ENCODE data around the gene NOL11.

NOL11 gene

DNA sequence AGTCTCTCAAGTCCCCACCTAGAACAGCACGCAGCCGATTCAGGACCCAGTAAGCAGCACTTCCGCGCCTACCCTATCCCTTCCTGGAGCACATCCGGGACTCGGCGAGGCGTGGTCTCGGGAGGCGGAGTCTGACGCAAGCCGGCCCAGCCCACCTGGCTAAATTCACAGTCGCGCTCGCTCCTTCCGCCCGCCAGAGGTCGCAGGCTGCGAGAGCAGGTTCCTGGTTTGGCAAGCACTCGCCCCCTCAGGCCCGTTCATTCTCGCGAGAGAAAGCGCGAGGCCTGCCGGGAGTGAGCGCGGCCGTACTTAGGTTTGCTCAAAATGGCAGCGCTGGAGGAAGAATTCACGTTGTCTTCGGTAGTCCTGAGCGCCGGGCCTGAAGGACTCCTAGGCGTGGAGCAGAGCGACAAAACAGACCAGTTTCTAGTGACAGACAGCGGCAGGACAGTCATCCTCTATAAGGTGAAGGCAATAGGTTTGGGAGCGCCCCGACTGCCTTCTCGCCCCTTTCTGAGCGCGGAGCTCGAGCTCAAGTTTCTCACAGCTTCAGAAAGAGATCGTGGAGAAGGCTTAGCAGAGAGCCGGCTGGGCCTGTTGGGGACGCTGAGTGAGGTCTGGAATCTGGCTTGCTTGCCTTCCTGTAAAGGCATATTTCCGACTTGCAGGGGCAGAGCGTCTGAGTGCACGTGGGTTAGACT lies at the start of gene NOL11:
Gene NOL11, plus strand, starts transcription at position 313 of the 701 bp plus-strand sequence. Its CDS starts 12 bp downstream, at position 325.
- peak within 1 kb of the TSS; percentile 100 for H3K9ac ChIP-seq (ENCODE audit: insufficient read length)
- TF ChIP-seq POLR2AphosphoS5 (IDR thresholded peaks at IDR 0.05; ENCODE audit: borderline replicate concordance, low read depth, low read length) (peak; percentile 96), EZH2 (IDR thresholded peaks at IDR 0.05) (no peak), FOXP2 (optimal IDR thresholded peaks at IDR 0.05; ENCODE audit: control extremely low read depth, extremely low read length, insufficient read depth) (peak; percentile 88)
- H3K27ac ChIP-seq: peak within 1 kb of the TSS; percentile 90
- peaks cover 36% of the 10 kb centered on the region for H3K36me3 ChIP-seq (ENCODE audit: insufficient read depth, low read length)
- peak; percentile 87 for DNase-seq (ENCODE audit: low read depth, low spot score)
- H3K4me3 ChIP-seq: peak within 1 kb of the TSS; percentile 93
- H3K9me3 ChIP-seq (ENCODE audit: low read depth, low read length): peaks cover 4% of the 10 kb centered on the region; the same call in 1 of the 2 replicates

GRCh38 chr17:67671493-67671892 lies 46.2 kb upstream of the NOL11 start:
- Histone ChIP-seq H3K4me3 (no peak overlapping the region), H3K9me3 (ENCODE audit: low read depth, low read length) (no peaks in the 10 kb centered on the region), H3K36me3 (ENCODE audit: insufficient read depth, low read length) (no peaks in the 10 kb centered on the region), H3K27ac (no peak overlapping the region), H3K9ac (ENCODE audit: insufficient read length) (no peak overlapping the region)
- TF ChIP-seq FOXP2 (optimal IDR thresholded peaks at IDR 0.05; ENCODE audit: control extremely low read depth, extremely low read length, insufficient read depth): no peak
- no peak for TF ChIP-seq POLR2AphosphoS5 (IDR thresholded peaks at IDR 0.05; ENCODE audit: borderline replicate concordance, low read depth, low read length)
- TF ChIP-seq EZH2 (IDR thresholded peaks at IDR 0.05): no peak
- no peak for DNase-seq (ENCODE audit: low read depth, low spot score)

GRCh38 chr17:67672592-67673335 lies 45.0 kb upstream of the NOL11 start:
- no peak overlapping the region for H3K4me3 ChIP-seq
- H3K9me3 ChIP-seq (ENCODE audit: low read depth, low read length): no peaks in the 10 kb centered on the region
- no peak overlapping the region for H3K9ac ChIP-seq (ENCODE audit: insufficient read length)
- no peaks in the 10 kb centered on the region for H3K36me3 ChIP-seq (ENCODE audit: insufficient read depth, low read length)
- no peak overlapping the region for H3K27ac ChIP-seq
- no peak for DNase-seq (ENCODE audit: low read depth, low spot score)
- TF ChIP-seq EZH2 (IDR thresholded peaks at IDR 0.05): no peak
- no peak for TF ChIP-seq POLR2AphosphoS5 (IDR thresholded peaks at IDR 0.05; ENCODE audit: borderline replicate concordance, low read depth, low read length)
- no peak for TF ChIP-seq FOXP2 (optimal IDR thresholded peaks at IDR 0.05; ENCODE audit: control extremely low read depth, extremely low read length, insufficient read depth)

DNA sequence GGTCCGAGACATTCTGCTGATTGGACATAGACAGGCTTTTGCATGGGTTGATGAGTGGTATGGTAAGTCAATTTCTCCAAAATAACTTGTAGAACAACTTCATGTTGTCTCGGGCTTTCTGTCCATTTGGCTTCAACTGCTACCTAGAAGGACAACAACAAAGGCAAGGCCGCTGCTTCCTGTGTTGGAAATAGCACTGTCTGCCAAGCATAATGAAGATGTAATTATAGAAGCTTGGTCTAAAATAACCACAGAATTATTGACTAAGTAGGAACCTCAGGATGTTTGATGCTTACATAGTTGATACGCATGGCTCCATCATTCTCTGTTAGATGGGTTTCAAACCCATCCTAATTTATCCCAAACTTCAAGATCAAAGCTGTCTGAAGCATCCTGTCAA lies 42.3 kb upstream of the NOL11 start:
- TF ChIP-seq EZH2 (IDR thresholded peaks at IDR 0.05) (no peak), FOXP2 (optimal IDR thresholded peaks at IDR 0.05; ENCODE audit: control extremely low read depth, extremely low read length, insufficient read depth) (no peak), POLR2AphosphoS5 (IDR thresholded peaks at IDR 0.05; ENCODE audit: borderline replicate concordance, low read depth, low read length) (no peak)
- H3K27ac ChIP-seq: no peak overlapping the region
- H3K9me3 ChIP-seq (ENCODE audit: low read depth, low read length): no peaks in the 10 kb centered on the region
- H3K9ac ChIP-seq (ENCODE audit: insufficient read length): no peak overlapping the region
- DNase-seq (ENCODE audit: low read depth, low spot score): no peak
- H3K36me3 ChIP-seq (ENCODE audit: insufficient read depth, low read length): no peaks in the 10 kb centered on the region
- no peak overlapping the region for H3K4me3 ChIP-seq

- H3K36me3 ChIP-seq (ENCODE audit: insufficient read depth, low read length): no peaks in the 10 kb centered on the region
- DNase-seq (ENCODE audit: low read depth, low spot score): no peak
- TF ChIP-seq POLR2AphosphoS5 (IDR thresholded peaks at IDR 0.05; ENCODE audit: borderline replicate concordance, low read depth, low read length) (no peak), EZH2 (IDR thresholded peaks at IDR 0.05) (no peak), FOXP2 (optimal IDR thresholded peaks at IDR 0.05; ENCODE audit: control extremely low read depth, extremely low read length, insufficient read depth) (no peak)
- H3K4me3 ChIP-seq: no peak overlapping the region
- H3K27ac ChIP-seq: no peak overlapping the region
- H3K9ac ChIP-seq (ENCODE audit: insufficient read length): no peak overlapping the region
- no peaks in the 10 kb centered on the region for H3K9me3 ChIP-seq (ENCODE audit: low read depth, low read length)
Observed at GRCh38 chr17:67676305-67676704, 41.4 kb upstream of the NOL11 start.

GRCh38 chr17:67678414-67678813 lies 39.3 kb upstream of the NOL11 start:
- no peak overlapping the region for H3K4me3 ChIP-seq
- DNase-seq (ENCODE audit: low read depth, low spot score): no peak
- no peaks in the 10 kb centered on the region for H3K9me3 ChIP-seq (ENCODE audit: low read depth, low read length)
- H3K9ac ChIP-seq (ENCODE audit: insufficient read length): no peak overlapping the region
- TF ChIP-seq EZH2 (IDR thresholded peaks at IDR 0.05): no peak
- no peak overlapping the region for H3K27ac ChIP-seq
- H3K36me3 ChIP-seq (ENCODE audit: insufficient read depth, low read length): no peaks in the 10 kb centered on the region

- TF ChIP-seq EZH2 (IDR thresholded peaks at IDR 0.05): no peak
- TF ChIP-seq FOXP2 (optimal IDR thresholded peaks at IDR 0.05; ENCODE audit: control extremely low read depth, extremely low read length, insufficient read depth): no peak
- no peak for TF ChIP-seq POLR2AphosphoS5 (IDR thresholded peaks at IDR 0.05; ENCODE audit: borderline replicate concordance, low read depth, low read length)
- no peak overlapping the region for H3K9ac ChIP-seq (ENCODE audit: insufficient read length)
- no peak for DNase-seq (ENCODE audit: low read depth, low spot score)
- no peaks in the 10 kb centered on the region for H3K36me3 ChIP-seq (ENCODE audit: insufficient read depth, low read length)
- no peaks in the 10 kb centered on the region for H3K9me3 ChIP-seq (ENCODE audit: low read depth, low read length)
- no peak overlapping the region for H3K4me3 ChIP-seq
- no peak overlapping the region for H3K27ac ChIP-seq
Observed at GRCh38 chr17:67679225-67679624, 38.5 kb upstream of the NOL11 start.

DNA sequence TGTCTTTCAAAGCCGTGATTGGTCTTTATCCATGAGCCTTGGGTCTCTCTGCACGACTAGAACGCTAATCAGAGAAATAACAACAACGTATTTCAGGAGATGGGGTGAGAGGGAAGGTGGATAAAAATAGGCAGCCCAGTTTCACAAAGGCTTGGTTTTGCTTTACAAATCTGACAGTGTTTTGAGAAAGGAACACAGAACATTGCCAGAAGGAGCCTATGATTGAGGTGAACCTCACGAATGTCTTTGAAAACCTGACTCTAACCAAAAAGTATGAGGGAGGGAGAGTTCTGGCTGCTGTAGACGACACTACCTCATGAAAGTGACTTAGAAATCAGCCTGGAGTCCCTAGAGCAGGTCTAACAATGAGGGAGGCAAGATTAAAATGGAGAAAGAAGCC lies 38.0 kb upstream of the NOL11 start:
- Histone ChIP-seq H3K4me3 (no peak overlapping the region), H3K9ac (ENCODE audit: insufficient read length) (no peak overlapping the region), H3K9me3 (ENCODE audit: low read depth, low read length) (no peaks in the 10 kb centered on the region), H3K36me3 (ENCODE audit: insufficient read depth, low read length) (no peaks in the 10 kb centered on the region), H3K27ac (no peak overlapping the region)
- DNase-seq (ENCODE audit: low read depth, low spot score): no peak
- TF ChIP-seq EZH2 (IDR thresholded peaks at IDR 0.05) (no peak), FOXP2 (optimal IDR thresholded peaks at IDR 0.05; ENCODE audit: control extremely low read depth, extremely low read length, insufficient read depth) (no peak), POLR2AphosphoS5 (IDR thresholded peaks at IDR 0.05; ENCODE audit: borderline replicate concordance, low read depth, low read length) (no peak)
